Measurements from ENCODE around the gene KCNK5. TPM values are rescaled to one million over a fixed set of nuclear protein-coding genes. Genes with fewer than 3 reads are reported as not detected.

The KCNK5 gene
- total and polyA plus RNA-seq, 4 donors: 3.7 to 19.1 (median 7.5) TPM

DNA sequence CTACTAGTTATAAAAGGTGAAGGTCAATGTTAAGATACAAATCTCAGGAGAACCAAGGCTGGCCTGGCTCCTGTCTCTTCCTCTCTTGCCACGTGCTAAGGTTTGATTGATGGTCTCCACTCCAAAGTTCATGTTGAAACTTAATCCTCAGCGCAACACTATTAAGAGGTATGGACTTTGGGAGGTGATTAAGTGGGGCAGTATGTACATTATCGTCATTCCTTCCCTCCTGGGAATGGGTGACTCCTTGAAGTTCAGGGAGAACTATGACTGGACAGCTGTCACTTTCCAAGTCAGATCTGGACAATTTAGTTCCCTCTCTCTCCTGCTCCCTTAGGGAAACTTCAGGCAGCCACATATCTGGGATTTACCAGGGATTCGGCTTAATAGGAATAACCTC is 50.5 kb downstream of the KCNK5 start:
- peaks cover 0 to 5% (median 3%) of the 10 kb centered on the region in 4 donors for H3K9me3 ChIP-seq (ENCODE audit: control insufficient read depth in 4 of 4, low read length in 3 of 4)
- TF ChIP-seq SP1 (IDR thresholded peaks at IDR 0.05): no peak
- TF ChIP-seq YY1 (IDR thresholded peaks at IDR 0.05): no peak
- no peak for TF ChIP-seq TAF1 (conservative IDR thresholded peaks at IDR 0.05)
- TF ChIP-seq, protein P1, sequence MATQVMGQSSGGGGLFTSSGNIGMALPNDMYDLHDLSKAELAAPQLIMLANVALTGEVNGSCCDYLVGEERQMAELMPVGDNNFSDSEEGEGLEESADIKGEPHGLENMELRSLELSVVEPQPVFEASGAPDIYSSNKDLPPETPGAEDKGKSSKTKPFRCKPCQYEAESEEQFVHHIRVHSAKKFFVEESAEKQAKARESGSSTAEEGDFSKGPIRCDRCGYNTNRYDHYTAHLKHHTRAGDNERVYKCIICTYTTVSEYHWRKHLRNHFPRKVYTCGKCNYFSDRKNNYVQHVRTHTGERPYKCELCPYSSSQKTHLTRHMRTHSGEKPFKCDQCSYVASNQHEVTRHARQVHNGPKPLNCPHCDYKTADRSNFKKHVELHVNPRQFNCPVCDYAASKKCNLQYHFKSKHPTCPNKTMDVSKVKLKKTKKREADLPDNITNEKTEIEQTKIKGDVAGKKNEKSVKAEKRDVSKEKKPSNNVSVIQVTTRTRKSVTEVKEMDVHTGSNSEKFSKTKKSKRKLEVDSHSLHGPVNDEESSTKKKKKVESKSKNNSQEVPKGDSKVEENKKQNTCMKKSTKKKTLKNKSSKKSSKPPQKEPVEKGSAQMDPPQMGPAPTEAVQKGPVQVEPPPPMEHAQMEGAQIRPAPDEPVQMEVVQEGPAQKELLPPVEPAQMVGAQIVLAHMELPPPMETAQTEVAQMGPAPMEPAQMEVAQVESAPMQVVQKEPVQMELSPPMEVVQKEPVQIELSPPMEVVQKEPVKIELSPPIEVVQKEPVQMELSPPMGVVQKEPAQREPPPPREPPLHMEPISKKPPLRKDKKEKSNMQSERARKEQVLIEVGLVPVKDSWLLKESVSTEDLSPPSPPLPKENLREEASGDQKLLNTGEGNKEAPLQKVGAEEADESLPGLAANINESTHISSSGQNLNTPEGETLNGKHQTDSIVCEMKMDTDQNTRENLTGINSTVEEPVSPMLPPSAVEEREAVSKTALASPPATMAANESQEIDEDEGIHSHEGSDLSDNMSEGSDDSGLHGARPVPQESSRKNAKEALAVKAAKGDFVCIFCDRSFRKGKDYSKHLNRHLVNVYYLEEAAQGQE (IDR thresholded peaks at IDR 0.05): no peak
- TF ChIP-seq, protein P2, sequence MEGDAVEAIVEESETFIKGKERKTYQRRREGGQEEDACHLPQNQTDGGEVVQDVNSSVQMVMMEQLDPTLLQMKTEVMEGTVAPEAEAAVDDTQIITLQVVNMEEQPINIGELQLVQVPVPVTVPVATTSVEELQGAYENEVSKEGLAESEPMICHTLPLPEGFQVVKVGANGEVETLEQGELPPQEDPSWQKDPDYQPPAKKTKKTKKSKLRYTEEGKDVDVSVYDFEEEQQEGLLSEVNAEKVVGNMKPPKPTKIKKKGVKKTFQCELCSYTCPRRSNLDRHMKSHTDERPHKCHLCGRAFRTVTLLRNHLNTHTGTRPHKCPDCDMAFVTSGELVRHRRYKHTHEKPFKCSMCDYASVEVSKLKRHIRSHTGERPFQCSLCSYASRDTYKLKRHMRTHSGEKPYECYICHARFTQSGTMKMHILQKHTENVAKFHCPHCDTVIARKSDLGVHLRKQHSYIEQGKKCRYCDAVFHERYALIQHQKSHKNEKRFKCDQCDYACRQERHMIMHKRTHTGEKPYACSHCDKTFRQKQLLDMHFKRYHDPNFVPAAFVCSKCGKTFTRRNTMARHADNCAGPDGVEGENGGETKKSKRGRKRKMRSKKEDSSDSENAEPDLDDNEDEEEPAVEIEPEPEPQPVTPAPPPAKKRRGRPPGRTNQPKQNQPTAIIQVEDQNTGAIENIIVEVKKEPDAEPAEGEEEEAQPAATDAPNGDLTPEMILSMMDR (IDR thresholded peaks at IDR 0.05; ENCODE audit: low read depth, low read length, missing input control): no peak
- TF ChIP-seq JUND (IDR thresholded peaks at IDR 0.05): no peak
- no peak for TF ChIP-seq FOXA1 (IDR thresholded peaks at IDR 0.05)
- no peaks in the 10 kb centered on the region for H3K36me3 ChIP-seq (ENCODE audit: control insufficient read depth in 4 of 4, insufficient read depth in 3 of 4, low read depth in 1 of 4, low read length in 3 of 4)
- DNase-seq (ENCODE audit: low spot score): no peak
- no peaks in the 10 kb centered on the region for H3K4me1 ChIP-seq (ENCODE audit: control insufficient read depth in 4 of 4, insufficient read depth in 4 of 4, low read length in 3 of 4)
- 78% methylated on average over 4 of the region's 4 CpGs for WGBS
- no peaks in the 10 kb centered on the region for H3K27me3 ChIP-seq (ENCODE audit: control insufficient read depth in 4 of 4, insufficient read depth in 4 of 4, low read length in 3 of 4)
- no peak overlapping the region for H3K9ac ChIP-seq (ENCODE audit: low read depth in 1 of 2, low read length in 2 of 2)
- no peak overlapping the region for H3K27ac ChIP-seq (ENCODE audit: low read depth in 1 of 2, low read length in 2 of 2)
- H3K4me3 ChIP-seq (ENCODE audit: low read depth in 1 of 3, low read length in 3 of 3): no peak overlapping the region

DNA sequence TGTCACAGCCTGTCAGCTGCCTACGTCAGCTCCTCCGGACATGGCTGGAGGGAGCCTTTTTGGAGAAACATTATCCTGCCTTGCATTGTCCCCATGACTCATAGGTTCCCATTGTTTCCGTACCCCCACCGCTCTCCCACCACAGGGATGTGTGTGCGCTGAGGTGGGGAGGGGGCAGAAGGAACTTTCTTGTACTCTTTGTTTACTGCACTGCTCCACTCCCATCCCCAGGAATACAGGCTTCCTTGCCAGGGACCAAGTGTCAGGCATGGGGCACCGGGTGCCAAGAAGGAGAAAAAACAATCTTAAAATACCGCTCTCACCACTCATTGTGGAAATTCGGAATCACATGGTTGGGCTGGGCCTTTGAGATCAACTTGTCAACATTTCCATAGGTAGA is 51.0 kb downstream of the KCNK5 start:
- H3K4me3 ChIP-seq (ENCODE audit: low read depth in 1 of 3, low read length in 3 of 3): no peak overlapping the region
- no peaks in the 10 kb centered on the region for H3K27me3 ChIP-seq (ENCODE audit: control insufficient read depth in 4 of 4, insufficient read depth in 4 of 4, low read length in 3 of 4)
- no peak overlapping the region for H3K9ac ChIP-seq (ENCODE audit: low read depth in 1 of 2, low read length in 2 of 2)
- 88% methylated on average over 8 of the region's 8 CpGs for WGBS
- DNase-seq (ENCODE audit: low spot score): no peak
- no peaks in the 10 kb centered on the region for H3K4me1 ChIP-seq (ENCODE audit: control insufficient read depth in 4 of 4, insufficient read depth in 4 of 4, low read length in 3 of 4)
- no peak for TF ChIP-seq EGR1 (IDR thresholded peaks at IDR 0.05; ENCODE audit: low read depth in 2 of 2)
- TF ChIP-seq, protein P1 (IDR thresholded peaks at IDR 0.05): no peak
- H3K36me3 ChIP-seq (ENCODE audit: control insufficient read depth in 4 of 4, insufficient read depth in 3 of 4, low read depth in 1 of 4, low read length in 3 of 4): no peaks in the 10 kb centered on the region
- H3K9me3 ChIP-seq (ENCODE audit: control insufficient read depth in 4 of 4, low read length in 3 of 4): peaks cover 0 to 5% (median 3%) of the 10 kb centered on the region in 4 donors
- H3K27ac ChIP-seq (ENCODE audit: low read depth in 1 of 2, low read length in 2 of 2): no peak overlapping the region

DNA sequence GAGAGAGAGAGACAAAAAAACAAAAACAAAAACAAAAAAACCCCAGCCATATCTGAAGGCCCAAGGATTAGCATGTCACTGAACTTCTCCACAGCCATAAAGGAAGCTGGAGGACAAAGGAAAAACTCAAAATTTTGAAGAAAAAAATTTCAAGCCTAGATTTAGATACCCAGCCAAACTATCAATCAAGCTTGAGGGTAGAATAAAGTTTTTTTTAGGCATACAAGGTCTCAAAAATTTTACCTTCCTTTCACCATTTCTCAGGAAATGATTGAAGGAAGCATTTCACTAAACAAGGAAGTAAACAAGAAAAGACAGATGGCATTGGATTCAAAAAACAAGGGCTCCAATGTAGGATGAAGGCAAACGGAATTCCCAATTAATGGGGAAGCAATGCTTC is 52.1 kb downstream of the KCNK5 start:
- no peak overlapping the region for H3K4me3 ChIP-seq (ENCODE audit: low read depth in 1 of 3, low read length in 3 of 3)
- H3K27me3 ChIP-seq (ENCODE audit: control insufficient read depth in 4 of 4, insufficient read depth in 4 of 4, low read length in 3 of 4): no peaks in the 10 kb centered on the region
- H3K9me3 ChIP-seq (ENCODE audit: control insufficient read depth in 4 of 4, low read length in 3 of 4): peaks cover 0 to 5% (median 3%) of the 10 kb centered on the region in 4 donors
- no peak overlapping the region for H3K27ac ChIP-seq (ENCODE audit: low read depth in 1 of 2, low read length in 2 of 2)
- H3K36me3 ChIP-seq (ENCODE audit: control insufficient read depth in 4 of 4, insufficient read depth in 3 of 4, low read depth in 1 of 4, low read length in 3 of 4): no peaks in the 10 kb centered on the region
- H3K9ac ChIP-seq (ENCODE audit: low read depth in 1 of 2, low read length in 2 of 2): no peak overlapping the region
- 94% methylated on average over 1 of the region's 1 CpG for WGBS
- no peak for DNase-seq (ENCODE audit: low spot score)
- no peaks in the 10 kb centered on the region for H3K4me1 ChIP-seq (ENCODE audit: control insufficient read depth in 4 of 4, insufficient read depth in 4 of 4, low read length in 3 of 4)
- TF ChIP-seq SP1 (IDR thresholded peaks at IDR 0.05) (no peak), TAF1 (conservative IDR thresholded peaks at IDR 0.05) (no peak), NR2F2 (IDR thresholded peaks at IDR 0.05) (no peak), RAD21 (IDR thresholded peaks at IDR 0.05) (no peak), RXRA (IDR thresholded peaks at IDR 0.05) (no peak), HNF4A (conservative IDR thresholded peaks at IDR 0.05) (no peak), EGR1 (IDR thresholded peaks at IDR 0.05; ENCODE audit: low read depth in 2 of 2) (no peak)
- TF ChIP-seq, protein P2 (IDR thresholded peaks at IDR 0.05; ENCODE audit: low read depth, low read length, missing input control): no peak
- TF ChIP-seq, protein P3, sequence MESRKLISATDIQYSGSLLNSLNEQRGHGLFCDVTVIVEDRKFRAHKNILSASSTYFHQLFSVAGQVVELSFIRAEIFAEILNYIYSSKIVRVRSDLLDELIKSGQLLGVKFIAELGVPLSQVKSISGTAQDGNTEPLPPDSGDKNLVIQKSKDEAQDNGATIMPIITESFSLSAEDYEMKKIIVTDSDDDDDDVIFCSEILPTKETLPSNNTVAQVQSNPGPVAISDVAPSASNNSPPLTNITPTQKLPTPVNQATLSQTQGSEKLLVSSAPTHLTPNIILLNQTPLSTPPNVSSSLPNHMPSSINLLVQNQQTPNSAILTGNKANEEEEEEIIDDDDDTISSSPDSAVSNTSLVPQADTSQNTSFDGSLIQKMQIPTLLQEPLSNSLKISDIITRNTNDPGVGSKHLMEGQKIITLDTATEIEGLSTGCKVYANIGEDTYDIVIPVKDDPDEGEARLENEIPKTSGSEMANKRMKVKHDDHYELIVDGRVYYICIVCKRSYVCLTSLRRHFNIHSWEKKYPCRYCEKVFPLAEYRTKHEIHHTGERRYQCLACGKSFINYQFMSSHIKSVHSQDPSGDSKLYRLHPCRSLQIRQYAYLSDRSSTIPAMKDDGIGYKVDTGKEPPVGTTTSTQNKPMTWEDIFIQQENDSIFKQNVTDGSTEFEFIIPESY (IDR thresholded peaks at IDR 0.05): no peak
